IMR-90 (cell line): ENCODE data around the gene TCF3.

Source experiments
- CEBPB ChIP-seq: IDR thresholded peaks from 2 replicates; pipeline ENCODE4 v1.6.1; 2012; ENCODE audit warnings: low read depth, low read length, improper control_type of control experiment
- CHD1 ChIP-seq: IDR thresholded peaks from 2 replicates; pipeline ENCODE4 v1.6.1; 2012; ENCODE audit warnings: low read depth, low read length, improper control_type of control experiment
- FOS ChIP-seq: fragments of 150-350 bp; IDR thresholded peaks from 2 replicates; pipeline ENCODE4 v1.6.1; 2016; ENCODE audit warnings: low read depth, low read length
- MXI1 ChIP-seq: IDR thresholded peaks from 2 replicates; pipeline ENCODE4 v1.6.1; 2012; ENCODE audit warnings: low read depth, mild to moderate bottlenecking, low read length, moderate library complexity, borderline replicate concordance
- NFE2L2 ChIP-seq: fragments of 150-350 bp; IDR thresholded peaks from 2 replicates; pipeline ENCODE4 v1.6.1; 2016; ENCODE audit warnings: low read depth, mild to moderate bottlenecking, low read length
- POLR2A ChIP-seq: IDR thresholded peaks from 2 replicates; pipeline ENCODE4 v1.6.1; 2012; ENCODE audit warnings: mild to moderate bottlenecking, low read depth, low read length
- RAD21 ChIP-seq: IDR thresholded peaks from 2 replicates; pipeline ENCODE4 v1.6.1; 2012; ENCODE audit warnings: low read length, improper control_type of control experiment
- RCOR1 ChIP-seq: IDR thresholded peaks from 2 replicates; pipeline ENCODE4 v1.6.1; 2012; ENCODE audit warnings: mild to moderate bottlenecking, low read length, improper control_type of control experiment; ENCODE audit not compliant: insufficient replicate concordance
- RFX5 ChIP-seq: IDR thresholded peaks from 2 replicates; pipeline ENCODE4 v1.8.0; 2012; ENCODE audit warnings: low read depth, mild to moderate bottlenecking, low read length, moderate library complexity
- SMC3 ChIP-seq: fragments of 150-350 bp; IDR thresholded peaks from 2 replicates; pipeline ENCODE4 v1.6.1; 2016; ENCODE audit warnings: low read depth, mild to moderate bottlenecking, antibody characterized with exemption, low read length, moderate library complexity
- TF ChIP-seq, protein P1 (sequence below): conservative IDR thresholded peaks from 2 replicates; pipeline ENCODE4 v1.5.1; 2012; ENCODE audit warnings: mild to moderate bottlenecking, low read depth, low read length, improper control_type of control experiment
- TF ChIP-seq, protein P2 (sequence below): fragments of 150-350 bp; IDR thresholded peaks from 2 replicates; pipeline ENCODE4 v1.6.1; 2017; ENCODE audit warnings: mild to moderate bottlenecking, antibody characterized with exemption, low read length, low read depth
- TF ChIP-seq, protein P3 (sequence below): fragments of 150-350 bp; IDR thresholded peaks from 2 replicates; pipeline ENCODE4 v1.6.1; 2016; ENCODE audit warnings: low read depth, mild to moderate bottlenecking, low read length, moderate library complexity, borderline replicate concordance

DNA sequence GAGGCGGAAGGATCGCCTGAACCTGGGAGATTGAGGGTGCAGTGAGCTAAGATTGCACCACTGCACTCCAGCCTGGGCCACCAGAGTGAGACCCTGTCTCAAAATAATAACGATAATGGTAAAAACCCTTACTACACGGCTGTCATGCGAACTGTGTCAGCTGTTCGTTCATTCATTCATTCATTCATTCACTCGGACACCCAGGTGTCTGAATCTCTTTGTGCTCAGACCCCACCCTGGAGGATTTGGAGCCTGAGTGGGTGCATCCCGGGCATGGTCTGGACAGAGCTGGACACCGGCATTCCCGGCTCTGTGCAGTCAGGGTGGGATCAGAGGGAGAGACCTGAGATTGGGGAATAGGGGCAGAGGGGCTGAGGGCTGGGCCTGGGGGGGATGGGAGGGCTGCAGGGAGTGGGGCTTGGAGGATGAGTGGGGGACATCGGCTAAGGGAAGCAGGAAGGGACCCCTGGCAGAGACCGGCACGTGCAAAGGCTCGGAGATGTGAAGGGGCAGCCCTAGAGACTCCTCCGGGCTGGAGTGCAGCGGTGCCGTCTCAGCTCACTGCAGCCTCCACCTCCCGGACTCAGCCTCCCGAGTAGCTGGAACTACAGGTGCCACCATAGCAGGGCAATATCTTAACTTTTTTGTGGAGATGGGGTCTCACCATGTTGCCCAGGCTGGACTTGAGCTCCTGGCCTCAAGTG is 31.6 kb upstream of the TCF3 start:
- TF ChIP-seq, protein P1, sequence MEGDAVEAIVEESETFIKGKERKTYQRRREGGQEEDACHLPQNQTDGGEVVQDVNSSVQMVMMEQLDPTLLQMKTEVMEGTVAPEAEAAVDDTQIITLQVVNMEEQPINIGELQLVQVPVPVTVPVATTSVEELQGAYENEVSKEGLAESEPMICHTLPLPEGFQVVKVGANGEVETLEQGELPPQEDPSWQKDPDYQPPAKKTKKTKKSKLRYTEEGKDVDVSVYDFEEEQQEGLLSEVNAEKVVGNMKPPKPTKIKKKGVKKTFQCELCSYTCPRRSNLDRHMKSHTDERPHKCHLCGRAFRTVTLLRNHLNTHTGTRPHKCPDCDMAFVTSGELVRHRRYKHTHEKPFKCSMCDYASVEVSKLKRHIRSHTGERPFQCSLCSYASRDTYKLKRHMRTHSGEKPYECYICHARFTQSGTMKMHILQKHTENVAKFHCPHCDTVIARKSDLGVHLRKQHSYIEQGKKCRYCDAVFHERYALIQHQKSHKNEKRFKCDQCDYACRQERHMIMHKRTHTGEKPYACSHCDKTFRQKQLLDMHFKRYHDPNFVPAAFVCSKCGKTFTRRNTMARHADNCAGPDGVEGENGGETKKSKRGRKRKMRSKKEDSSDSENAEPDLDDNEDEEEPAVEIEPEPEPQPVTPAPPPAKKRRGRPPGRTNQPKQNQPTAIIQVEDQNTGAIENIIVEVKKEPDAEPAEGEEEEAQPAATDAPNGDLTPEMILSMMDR, result no peak
- TF ChIP-seq MXI1 (no peak), CHD1 (no peak), CEBPB (no peak), RCOR1 (no peak), RFX5 (no peak), POLR2A (no peak), SMC3 (no peak), RAD21 (no peak), FOS (no peak), NFE2L2 (no peak)
- TF ChIP-seq, protein P2, sequence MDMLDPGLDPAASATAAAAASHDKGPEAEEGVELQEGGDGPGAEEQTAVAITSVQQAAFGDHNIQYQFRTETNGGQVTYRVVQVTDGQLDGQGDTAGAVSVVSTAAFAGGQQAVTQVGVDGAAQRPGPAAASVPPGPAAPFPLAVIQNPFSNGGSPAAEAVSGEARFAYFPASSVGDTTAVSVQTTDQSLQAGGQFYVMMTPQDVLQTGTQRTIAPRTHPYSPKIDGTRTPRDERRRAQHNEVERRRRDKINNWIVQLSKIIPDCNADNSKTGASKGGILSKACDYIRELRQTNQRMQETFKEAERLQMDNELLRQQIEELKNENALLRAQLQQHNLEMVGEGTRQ, result no peak
- TF ChIP-seq, protein P3, sequence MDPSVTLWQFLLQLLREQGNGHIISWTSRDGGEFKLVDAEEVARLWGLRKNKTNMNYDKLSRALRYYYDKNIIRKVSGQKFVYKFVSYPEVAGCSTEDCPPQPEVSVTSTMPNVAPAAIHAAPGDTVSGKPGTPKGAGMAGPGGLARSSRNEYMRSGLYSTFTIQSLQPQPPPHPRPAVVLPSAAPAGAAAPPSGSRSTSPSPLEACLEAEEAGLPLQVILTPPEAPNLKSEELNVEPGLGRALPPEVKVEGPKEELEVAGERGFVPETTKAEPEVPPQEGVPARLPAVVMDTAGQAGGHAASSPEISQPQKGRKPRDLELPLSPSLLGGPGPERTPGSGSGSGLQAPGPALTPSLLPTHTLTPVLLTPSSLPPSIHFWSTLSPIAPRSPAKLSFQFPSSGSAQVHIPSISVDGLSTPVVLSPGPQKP, result no peak
